Activated CD8-positive, alpha-beta T cell treated with anti-CD3 and anti-CD28 coated beads for 36 hours (primary cell): ENCODE measurements around the gene C11orf97. TPM values are rescaled to one million over a fixed set of nuclear protein-coding genes. Genes with fewer than 3 reads are reported as not detected.
A peak's percentile ranks its signal among the peaks of the same experiment; 100 is the strongest.

Source experiments
- ATAC-seq: fragments of 200-7000 bp; cut with Tn5 transposase; one replicate; pipeline ENCODE4 v1.10.0; 2021; ENCODE audit warnings: mild to moderate bottlenecking, moderate library complexity
- CTCF ChIA-PET: fragments of 350-600 bp; sonication (Branson Sonifier 250); formaldehyde crosslinking; loops from one replicate; lab custom pipeline; 2021; ENCODE audit warnings: antibody characterized with exemption; lab: Charles Lee
- POLR2A ChIA-PET: fragments of 350-600 bp; sonication (Branson Sonifier 250); formaldehyde crosslinking; loops from one replicate; lab custom pipeline; 2021; ENCODE audit warnings: antibody characterized with exemption; lab: Charles Lee
- DNase-seq: peaks from one replicate; pipeline ENCODE4 v3.0.0-alpha.2; 2020
- H3K27ac Mint-ChIP-seq: one replicate; pipeline ENCODE4 v1.8.0; 2021; ENCODE audit warnings: mild to moderate bottlenecking, mixed read lengths
- H3K27me3 Mint-ChIP-seq: one replicate; pipeline ENCODE4 v1.8.0; 2021; ENCODE audit warnings: mixed read lengths
- H3K36me3 Mint-ChIP-seq: one replicate; pipeline ENCODE4 v1.8.0; 2021; ENCODE audit warnings: low read depth, mixed read lengths
- H3K4me1 Mint-ChIP-seq: one replicate; pipeline ENCODE4 v1.8.0; 2021; ENCODE audit warnings: low read depth, mixed read lengths
- H3K4me3 Mint-ChIP-seq: one replicate; pipeline ENCODE4 v1.8.0; 2021; ENCODE audit warnings: mild to moderate bottlenecking, moderate library complexity, mixed read lengths
- H3K9me3 Mint-ChIP-seq: one replicate; pipeline ENCODE4 v1.8.0; 2021; ENCODE audit warnings: mixed read lengths
- CTCF ChIP-seq: fragments of 200-600 bp; IDR thresholded peaks from one replicate; pipeline ENCODE4 v1.8.0; 2022; ENCODE audit warnings: antibody characterized with exemption, mild to moderate bottlenecking
- intact Hi-C: fragments of 100-400 bp; cut with micrococcal nuclease; formaldehyde crosslinking; loops from one replicate; pipeline ENCODE4 v1.10.0; 2022
- total RNA-seq, 2 experiments: library from RNA; stranded (reverse); gene quantifications; one replicate each; pipeline ENCODE4 v1.2.3, GENCODE V29; 2021

Gene C11orf97
- total RNA-seq, 2 experiments from 2014 or later: not detected

- peaks cover 39% of the 10 kb centered on the region for H3K36me3 Mint-ChIP-seq
- ChIA-PET POLR2A (no interaction called here), CTCF (no interaction called here)
- no peaks in the 10 kb centered on the region for H3K9me3 Mint-ChIP-seq
- H3K4me3 Mint-ChIP-seq: no peak overlapping the region
- peaks cover 7% of the 10 kb centered on the region for H3K4me1 Mint-ChIP-seq
- H3K27me3 Mint-ChIP-seq: no peaks in the 10 kb centered on the region
- ATAC-seq (no peak), DNase-seq (no peak)
- no peak overlapping the region for H3K27ac Mint-ChIP-seq
- intact Hi-C loops: no loop called here
- no peak for TF ChIP-seq CTCF
Observed at GRCh38 chr11:94481342-94481741, 30.9 kb upstream of the C11orf97 start.

GRCh38 chr11:94486068-94486467, 26.2 kb upstream of the C11orf97 start:
- intact Hi-C loops: no loop called here
- TF ChIP-seq CTCF: no peak
- peaks cover 51% of the 10 kb centered on the region for H3K36me3 Mint-ChIP-seq
- no peaks in the 10 kb centered on the region for H3K27me3 Mint-ChIP-seq
- POLR2A ChIA-PET: no interaction called here
- no peak overlapping the region for H3K4me3 Mint-ChIP-seq
- CTCF ChIA-PET: interaction anchor here (0.8 kb wide), 1 partner anchor 11 kb away, joined by 3 read pairs; no protein-coding TSS in a partner anchor
- no peaks in the 10 kb centered on the region for H3K9me3 Mint-ChIP-seq
- ATAC-seq (no peak), DNase-seq (no peak)
- H3K27ac Mint-ChIP-seq: no peak overlapping the region
- peaks cover 3% of the 10 kb centered on the region for H3K4me1 Mint-ChIP-seq

GRCh38 chr11:94493281-94494125, 18.8 kb upstream of the C11orf97 start, which contains the start of the genes ANKRD49 and MRE11:
Gene ANKRD49 (plus strand): TSS chr11:94493984. CDS start chr11:94496694, 2,710 bp downstream.
Gene MRE11 (minus strand): TSS chr11:94493844. CDS start chr11:94492801, 1,043 bp downstream.
- H3K9me3 Mint-ChIP-seq: no peaks in the 10 kb centered on the region
- CTCF ChIA-PET: interaction anchor here (1.0 kb wide), 2 partner anchors 10 to 11 kb away, joined by 4 read pairs; no protein-coding TSS in a partner anchor
- H3K4me3 Mint-ChIP-seq: peak within 1 kb of the TSS; percentile 94
- intact Hi-C loops: no loop called here
- ATAC-seq: peak; percentile 100
- no peak for TF ChIP-seq CTCF
- H3K36me3 Mint-ChIP-seq: peaks cover 23% of the 10 kb centered on the region
- DNase-seq: peak; percentile 98
- H3K27me3 Mint-ChIP-seq: no peaks in the 10 kb centered on the region
- peaks cover 32% of the 10 kb centered on the region for H3K4me1 Mint-ChIP-seq
- POLR2A ChIA-PET: interaction anchor here (2.5 kb wide), 1 partner anchor 752 kb away, joined by 10 read pairs; the partner anchor contains the start of genes C11orf54 and TAF1D
- H3K27ac Mint-ChIP-seq: peak within 1 kb of the TSS; percentile 96

GRCh38 chr11:94494126-94494680, 18.1 kb upstream of the C11orf97 start:
- Mint-ChIP-seq H3K27ac (peak overlapping the region; percentile 96), H3K4me3 (peak overlapping the region; percentile 94), H3K4me1 (peaks cover 35% of the 10 kb centered on the region), H3K36me3 (peaks cover 18% of the 10 kb centered on the region), H3K9me3 (no peaks in the 10 kb centered on the region), H3K27me3 (no peaks in the 10 kb centered on the region)
- ATAC-seq: peak; percentile 71
- no peak for DNase-seq
- POLR2A ChIA-PET: interaction anchor here (2.5 kb wide), 1 partner anchor 753 kb away, joined by 10 read pairs; the partner anchor contains the start of genes C11orf54 and TAF1D
- no peak for TF ChIP-seq CTCF
- intact Hi-C loops: no loop called here
- CTCF ChIA-PET: interaction anchor here (1.0 kb wide), 2 partner anchors 9 to 11 kb away, joined by 4 read pairs; no protein-coding TSS in a partner anchor
